B cell (primary cell): ENCODE measurements around the gene CMPK2. TPM values are rescaled to one million over a fixed set of nuclear protein-coding genes. Genes with fewer than 3 reads are reported as not detected.
"Not testable (repeated sequence)": the region's sequence is repeated elsewhere in the genome, so short reads cannot be mapped to it uniquely, and the experiment has no call there.

Source experiments
- ATAC-seq: fragments of 200-7000 bp; cut with Tn5 transposase; one replicate; pipeline ENCODE4 v1.10.0; 2021; ENCODE audit warnings: low read depth, mild to moderate bottlenecking, moderate number of reproducible peaks, moderate library complexity
- CTCF ChIA-PET: fragments of 350-600 bp; sonication (Branson Sonifier 250); formaldehyde crosslinking; loops from one replicate; lab custom pipeline; 2021; ENCODE audit warnings: antibody characterized with exemption, inconsistent platforms; lab: Charles Lee
- POLR2A ChIA-PET: fragments of 350-600 bp; sonication (Branson Sonifier 250); formaldehyde crosslinking; loops from one replicate; lab custom pipeline; 2021; ENCODE audit warnings: antibody characterized with exemption; lab: Charles Lee
- DNase-seq: peaks from one replicate; pipeline ENCODE4 v3.0.0; 2013
- H2AFZ ChIP-seq: 2 replicates; pipeline ENCODE4 v1.6.1; 2012; ENCODE audit warnings: mild to moderate bottlenecking, low read depth, low read length; ENCODE audit not compliant: insufficient read depth, poor library complexity, severe bottlenecking
- H3K27ac ChIP-seq, 2 donors: 1 replicate in 1 of 2; 2 replicates in 1 of 2; pipeline ENCODE4 v1.5.1; 2012 to 2013; ENCODE audit warnings: low read length in 2 of 2, mild to moderate bottlenecking in 2 of 2, moderate library complexity in 1 of 2
- H3K27me3 ChIP-seq, 4 experiments: fragments of 200-600 bp in 1 of 4; sonication (generic) in 1 of 4; replicated peaks in 1 of 4; 1 replicate in 2 of 4; 2 replicates in 2 of 4; pipeline versions ENCODE4 v1.6.1 to v1.7.0; 2013 to 2016; ENCODE audit warnings: low read length in 3 of 4, mild to moderate bottlenecking in 2 of 4, mixed read lengths in 1 of 4, moderate library complexity in 1 of 4; ENCODE audit not compliant: insufficient read depth in 4 of 4, control insufficient read depth in 3 of 4; ENCODE audit errors: control extremely low read depth in 1 of 4
- H3K36me3 ChIP-seq, 2 experiments: replicated peaks in 1 of 2; 1 replicate in 1 of 2; 2 replicates in 1 of 2; pipeline versions ENCODE4 v1.6.1 to v1.7.1; 2013; ENCODE audit warnings: low read length in 1 of 2; ENCODE audit not compliant: insufficient read depth in 2 of 2, control insufficient read depth in 1 of 2; ENCODE audit errors: control extremely low read depth in 1 of 2, extremely low read depth in 1 of 2
- H3K4me1 ChIP-seq, 2 donors: fragments of 200-600 bp in 1 of 2; sonication (generic) in 1 of 2; 1 replicate in 1 of 2; 2 replicates in 1 of 2; pipeline versions ENCODE4 v1.5.1 to v1.6.1; 2013 to 2017; ENCODE audit warnings: low read length in 2 of 2; ENCODE audit not compliant: control insufficient read depth in 2 of 2, insufficient read depth in 2 of 2
- H3K4me2 ChIP-seq: replicated peaks from 2 replicates; pipeline ENCODE3; 2012; ENCODE audit warnings: mild to moderate bottlenecking, low read depth, low read length; ENCODE audit not compliant: poor library complexity, severe bottlenecking
- H3K4me3 ChIP-seq, 5 experiments: fragments of 200-600 bp in 1 of 5; sonication (generic) in 1 of 5; 1 replicate in 3 of 5; 2 replicates in 2 of 5; pipeline versions ENCODE4 v1.5.1 to v1.7.0; 2011 to 2016; ENCODE audit warnings: low read length in 4 of 5, mild to moderate bottlenecking in 4 of 5, low read depth in 2 of 5, control low read depth in 1 of 5, moderate library complexity in 1 of 5; ENCODE audit not compliant: insufficient read depth in 1 of 5; ENCODE audit errors: control extremely low read depth in 1 of 5, extremely low read depth in 1 of 5
- H3K79me2 ChIP-seq: fragments of 200-600 bp; sonication (generic); one replicate; pipeline ENCODE4 v1.6.0; 2016; ENCODE audit warnings: low read length; ENCODE audit not compliant: control insufficient read depth, insufficient read depth
- H3K9ac ChIP-seq: fragments of 200-600 bp; sonication (generic); 2 replicates; pipeline ENCODE4 v1.6.1; 2017; ENCODE audit warnings: mild to moderate bottlenecking, low read length, moderate library complexity
- H3K9me3 ChIP-seq, 3 donors: one replicate each; pipeline versions ENCODE4 v1.6.1 to v1.7.1; 2013; ENCODE audit warnings: low read length in 2 of 3; ENCODE audit not compliant: control insufficient read depth in 2 of 3, insufficient read depth in 1 of 3; ENCODE audit errors: control extremely low read depth in 1 of 3
- H4K20me1 ChIP-seq: 2 replicates; pipeline ENCODE4 v1.6.0; 2012; ENCODE audit warnings: mild to moderate bottlenecking, low read length; ENCODE audit not compliant: insufficient read depth, control insufficient read depth, poor library complexity, severe bottlenecking
- H3K27ac Mint-ChIP-seq: one replicate; pipeline ENCODE4 v1.8.0; 2021; ENCODE audit warnings: mixed read lengths
- H3K27me3 Mint-ChIP-seq: one replicate; pipeline ENCODE4 v1.8.0; 2021; ENCODE audit warnings: mixed read lengths
- H3K4me1 Mint-ChIP-seq: one replicate; pipeline ENCODE4 v1.8.0; 2021; ENCODE audit warnings: mixed read lengths
- H3K4me3 Mint-ChIP-seq: one replicate; pipeline ENCODE4 v1.8.0; 2021; ENCODE audit warnings: mixed read lengths
- H3K9me3 Mint-ChIP-seq: one replicate; pipeline ENCODE4 v1.8.0; 2022; ENCODE audit warnings: mixed read lengths; ENCODE audit not compliant: insufficient read depth
- CTCF ChIP-seq: fragments of 200-600 bp; IDR thresholded peaks from one replicate; pipeline ENCODE4 v1.8.0; 2022; ENCODE audit warnings: antibody characterized with exemption, mild to moderate bottlenecking
- EZH2 ChIP-seq: IDR thresholded peaks from 2 replicates; pipeline ENCODE4 v1.6.1; 2012; ENCODE audit warnings: borderline replicate concordance, low read depth, mild to moderate bottlenecking, moderate library complexity, low read length; ENCODE audit not compliant: insufficient read depth, poor library complexity, severe bottlenecking
- WGBS: methylation state at CpG from one replicate; pipeline ENCODE4 v1.1.5; 2013; ENCODE audit warnings: missing lambda C conversion rate; ENCODE audit not compliant: insufficient coverage; 5-methylcytosine and 5-hydroxymethylcytosine counted together
- intact Hi-C: fragments of 100-400 bp; cut with micrococcal nuclease; formaldehyde crosslinking; loops from one replicate; pipeline ENCODE4 v1.10.0; 2022
- polyA plus RNA-seq: library from polyadenylated mRNA; depleted of rRNA; stranded (reverse); fragments of >200 nt; gene quantifications from 2 replicates; pipeline ENCODE4 v1.2.3, GENCODE V29; 2012
- total RNA-seq, 2 donors: library from RNA; stranded (reverse); fragments of 120-200 nt in 1 of 2; gene quantifications; 1 replicate in 1 of 2; 2 replicates in 1 of 2; pipeline versions ENCODE4 v1.2.3 to v1.2.4, GENCODE V29; 2013 to 2022

Gene CMPK2
- total and polyA plus RNA-seq, 2 donors (not counting 1 experiment from before 2014, with no cell fraction given), result 1.2 to 2.9 TPM

GRCh38 chr2:6905668-6906067 lies 40.0 kb upstream of the CMPK2 start:
- H3K4me1 Mint-ChIP-seq, result peaks cover 19% of the 10 kb centered on the region
- TF ChIP-seq CTCF (no peak), EZH2 (no peak)
- Histone ChIP-seq H3K36me3 (no peaks in the 10 kb centered on the region), H3K4me2 (no peak overlapping the region), H3K9ac (no peak overlapping the region), H4K20me1 (no peaks in the 10 kb centered on the region), H3K4me1 (peaks cover 19% of the 10 kb centered on the region in 2 donors), H2AFZ (no peak overlapping the region), H3K4me3 (no peak overlapping the region), H3K27ac (no peak overlapping the region), H3K9me3 (peaks cover 0 to 8% (median 2%) of the 10 kb centered on the region in 3 donors), H3K27me3 (no peaks in the 10 kb centered on the region), H3K79me2 (no peaks in the 10 kb centered on the region)
- H3K27me3 Mint-ChIP-seq, result no peaks in the 10 kb centered on the region
- ATAC-seq (no peak), DNase-seq (no peak)
- ChIA-PET CTCF (interaction anchor here (0.7 to 1.8 kb wide), 4 partner anchors 9 to 106 kb away, joined by 3 to 9 read pairs (median 4); no protein-coding TSS in a partner anchor), POLR2A (no interaction called here)
- intact Hi-C loops, result loop anchor here (10.0 kb wide), 1 partner anchor 1779 kb away; the partner anchor contains the start of gene ID2
- H3K9me3 Mint-ChIP-seq, result peaks cover 7% of the 10 kb centered on the region
- H3K4me3 Mint-ChIP-seq, result no peak overlapping the region
- no CpG with 5 or more reads among the region's 1 CpG for WGBS
- H3K27ac Mint-ChIP-seq, result no peak overlapping the region

GRCh38 chr2:6902581-6902980 lies 36.9 kb upstream of the CMPK2 start:
- H3K27me3 Mint-ChIP-seq, H3K4me1 Mint-ChIP-seq, H3K4me3 ChIP-seq, CTCF ChIA-PET, H3K36me3 ChIP-seq, H3K9me3 Mint-ChIP-seq, H4K20me1 ChIP-seq, POLR2A ChIA-PET, H3K79me2 ChIP-seq, DNase-seq, ATAC-seq, H3K4me3 Mint-ChIP-seq, H2AFZ ChIP-seq, H3K4me2 ChIP-seq, H3K27ac Mint-ChIP-seq, H3K27me3 ChIP-seq, H3K27ac ChIP-seq, H3K4me1 ChIP-seq, H3K9me3 ChIP-seq, H3K9ac ChIP-seq: not testable (repeated sequence)
- no CpG with 5 or more reads among the region's 2 CpGs for WGBS
- intact Hi-C loops, result loop anchor here (10.0 kb wide), 1 partner anchor 1782 kb away; the partner anchor contains the start of gene ID2
